Bronchial epithelial cell (primary cell): ENCODE measurements around the gene SLC9A2. TPM values are rescaled to one million over a fixed set of nuclear protein-coding genes. Genes with fewer than 3 reads are reported as not detected.

ENCODE experiments used
- DNase-seq: peaks from one replicate; pipeline ENCODE4 v3.0.0-alpha.2; 2010; ENCODE audit warnings: low read depth
- FAIRE-seq: peaks from 2 replicates; lab custom pipeline; 2011; peaks lifted over from hg19 to GRCh38; lab: Jason Lieb, UNC
- H3K27me3 ChIP-seq: 2 replicates; pipeline ENCODE4 v1.5.1; 2011; ENCODE audit warnings: low read length; ENCODE audit not compliant: control insufficient read depth, insufficient read depth
- H3K36me3 ChIP-seq: 2 replicates; pipeline ENCODE4 v1.5.1; 2011; ENCODE audit warnings: low read length; ENCODE audit not compliant: control insufficient read depth, insufficient read depth
- H3K4me3 ChIP-seq: 2 replicates; pipeline ENCODE4 v1.5.1; 2011; ENCODE audit warnings: mild to moderate bottlenecking, low read depth, low read length, control low read depth
- total RNA-seq: library from RNA; depleted of rRNA; stranded (reverse); fragments of >200 nt; gene quantifications from 2 replicates; pipeline ENCODE4 v1.2.1, GENCODE V29; 2014
- TF ChIP-seq, protein P1 (sequence below): IDR thresholded peaks from 2 replicates; pipeline ENCODE4 v1.5.1; 2011; ENCODE audit warnings: mild to moderate bottlenecking, moderate library complexity, low read length, control low read depth, inconsistent platforms; ENCODE audit not compliant: insufficient read depth, severe bottlenecking

The SLC9A2 gene
- total RNA-seq, 1 donor from 2014 or later, result under 0.01 TPM

DNA sequence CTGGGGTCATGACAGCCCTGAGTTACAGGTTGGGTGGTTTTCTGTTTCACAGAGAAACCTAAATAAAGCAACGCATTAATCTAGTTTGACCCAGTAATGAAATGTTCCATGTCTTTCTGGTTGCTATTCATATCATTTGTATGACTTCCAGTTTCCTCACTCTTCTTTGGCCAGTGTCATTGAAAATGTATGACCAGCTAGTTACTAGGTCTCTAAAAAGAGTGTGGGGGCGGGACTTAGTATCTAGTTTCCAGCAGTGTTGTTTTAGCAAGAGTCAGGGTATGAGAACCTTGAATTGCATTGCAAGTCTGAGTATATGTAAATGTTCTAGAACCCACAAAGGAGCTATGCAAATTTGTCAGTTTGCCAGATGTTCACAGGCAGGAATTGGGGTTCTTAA is 47.7 kb downstream of the SLC9A2 start:
- Histone ChIP-seq H3K4me3 (no peak overlapping the region), H3K36me3 (no peaks in the 10 kb centered on the region), H3K27me3 (no peaks in the 10 kb centered on the region)
- TF ChIP-seq, protein P1, sequence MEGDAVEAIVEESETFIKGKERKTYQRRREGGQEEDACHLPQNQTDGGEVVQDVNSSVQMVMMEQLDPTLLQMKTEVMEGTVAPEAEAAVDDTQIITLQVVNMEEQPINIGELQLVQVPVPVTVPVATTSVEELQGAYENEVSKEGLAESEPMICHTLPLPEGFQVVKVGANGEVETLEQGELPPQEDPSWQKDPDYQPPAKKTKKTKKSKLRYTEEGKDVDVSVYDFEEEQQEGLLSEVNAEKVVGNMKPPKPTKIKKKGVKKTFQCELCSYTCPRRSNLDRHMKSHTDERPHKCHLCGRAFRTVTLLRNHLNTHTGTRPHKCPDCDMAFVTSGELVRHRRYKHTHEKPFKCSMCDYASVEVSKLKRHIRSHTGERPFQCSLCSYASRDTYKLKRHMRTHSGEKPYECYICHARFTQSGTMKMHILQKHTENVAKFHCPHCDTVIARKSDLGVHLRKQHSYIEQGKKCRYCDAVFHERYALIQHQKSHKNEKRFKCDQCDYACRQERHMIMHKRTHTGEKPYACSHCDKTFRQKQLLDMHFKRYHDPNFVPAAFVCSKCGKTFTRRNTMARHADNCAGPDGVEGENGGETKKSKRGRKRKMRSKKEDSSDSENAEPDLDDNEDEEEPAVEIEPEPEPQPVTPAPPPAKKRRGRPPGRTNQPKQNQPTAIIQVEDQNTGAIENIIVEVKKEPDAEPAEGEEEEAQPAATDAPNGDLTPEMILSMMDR, result no peak
- FAIRE-seq (no peak), DNase-seq (peak; percentile 60)

DNA sequence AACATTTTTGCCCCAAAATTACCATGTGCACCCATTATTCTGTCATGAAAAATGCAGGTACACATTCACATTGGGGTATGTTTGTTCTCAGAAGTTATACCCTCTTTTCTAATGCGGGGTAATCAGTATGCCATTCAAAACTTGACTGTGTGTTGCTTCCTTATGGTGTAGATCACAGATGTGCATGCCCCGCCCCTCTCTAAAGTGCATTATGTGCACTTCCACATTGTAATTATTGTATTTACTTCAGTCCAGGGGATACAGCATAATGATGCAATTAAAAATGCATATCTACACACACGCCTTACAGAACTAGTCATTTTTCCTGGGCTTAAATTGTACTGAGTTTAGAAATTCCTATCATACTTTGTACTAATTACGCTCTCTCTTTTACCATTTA is 48.8 kb downstream of the SLC9A2 start:
- Histone ChIP-seq H3K4me3 (no peak overlapping the region), H3K36me3 (no peaks in the 10 kb centered on the region), H3K27me3 (no peaks in the 10 kb centered on the region)
- TF ChIP-seq, protein P1, result no peak
- FAIRE-seq (no peak), DNase-seq (no peak)

DNA sequence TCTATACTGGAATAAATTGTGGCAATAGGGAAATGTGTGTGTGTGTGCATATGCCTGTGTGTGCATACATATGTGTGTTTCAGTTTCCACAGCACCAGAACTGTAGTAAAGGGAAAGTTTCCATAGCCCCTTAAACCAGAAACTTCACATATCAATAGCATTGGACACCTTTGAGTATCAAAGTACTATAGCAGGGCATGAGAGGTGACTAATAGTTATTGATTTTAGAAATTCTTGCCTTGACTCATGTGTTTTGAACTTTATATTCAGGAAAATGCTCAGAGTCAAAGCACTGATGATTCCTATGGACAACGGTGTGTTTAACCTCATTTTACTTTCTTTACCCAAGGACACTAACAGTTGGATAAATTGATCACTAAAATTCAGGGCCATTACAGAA is 50.0 kb downstream of the SLC9A2 start:
- TF ChIP-seq, protein P1, result no peak
- DNase-seq, result no peak
- no peaks in the 10 kb centered on the region for H3K27me3 ChIP-seq
- H3K36me3 ChIP-seq, result no peaks in the 10 kb centered on the region
- no peak for FAIRE-seq
- H3K4me3 ChIP-seq, result no peak overlapping the region

DNA sequence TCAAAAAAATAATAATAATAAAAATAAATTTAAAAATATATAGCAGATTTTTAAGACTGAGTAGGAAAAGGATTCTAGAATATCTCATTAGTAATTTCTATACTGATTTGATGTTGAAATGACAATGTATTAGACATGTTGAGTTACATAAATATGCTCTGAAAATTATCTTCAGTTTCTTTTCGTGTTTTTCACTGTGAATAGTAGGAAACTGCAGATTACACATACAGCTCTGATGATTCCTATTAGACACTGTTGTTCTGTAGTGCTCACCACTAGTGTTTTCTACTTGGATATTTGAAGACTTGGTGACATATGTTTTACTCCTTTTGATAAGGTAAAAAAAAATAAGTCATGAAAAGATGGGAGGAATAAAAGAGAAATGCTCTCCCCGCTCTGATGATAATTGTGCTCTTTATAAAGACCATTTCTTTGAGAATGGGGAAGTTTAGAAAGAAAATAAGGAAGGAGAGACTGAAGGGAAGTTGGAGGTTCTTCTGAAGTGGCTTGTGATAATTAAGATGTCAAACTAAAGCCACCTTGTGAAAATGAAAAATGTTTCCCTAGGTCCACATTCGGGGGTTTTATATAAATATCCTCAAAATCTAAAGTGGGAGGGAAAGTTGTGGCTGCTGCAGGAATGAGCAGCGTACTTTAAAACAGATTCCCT is 52.9 kb downstream of the SLC9A2 start:
- no peak for DNase-seq
- no peaks in the 10 kb centered on the region for H3K36me3 ChIP-seq
- H3K4me3 ChIP-seq, result no peak overlapping the region
- H3K27me3 ChIP-seq, result no peaks in the 10 kb centered on the region
- FAIRE-seq, result no peak
- TF ChIP-seq, protein P1, result no peak

DNA sequence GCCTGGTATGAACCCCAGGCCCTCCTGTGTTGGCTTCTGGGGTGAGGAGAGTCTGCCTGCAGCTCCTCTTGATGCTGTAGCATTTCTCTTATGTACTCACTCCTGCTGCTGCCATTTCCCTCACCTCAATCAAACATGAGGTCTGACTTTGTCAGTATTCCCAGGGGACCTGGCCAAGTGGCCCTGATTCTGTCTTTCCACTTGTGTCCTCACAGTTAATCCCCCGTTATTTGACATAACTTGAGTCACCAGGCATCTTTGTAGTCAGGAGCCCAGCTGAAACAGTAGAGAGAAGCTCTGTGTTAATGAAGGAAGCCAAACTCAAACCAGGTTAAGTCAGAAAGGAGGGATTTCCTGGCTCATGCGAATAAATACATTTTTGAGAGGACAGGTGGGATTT is 55.0 kb downstream of the SLC9A2 start:
- no peaks in the 10 kb centered on the region for H3K27me3 ChIP-seq
- no peak overlapping the region for H3K4me3 ChIP-seq
- FAIRE-seq, result no peak
- DNase-seq, result no peak
- no peaks in the 10 kb centered on the region for H3K36me3 ChIP-seq
- TF ChIP-seq, protein P1, result no peak

DNA sequence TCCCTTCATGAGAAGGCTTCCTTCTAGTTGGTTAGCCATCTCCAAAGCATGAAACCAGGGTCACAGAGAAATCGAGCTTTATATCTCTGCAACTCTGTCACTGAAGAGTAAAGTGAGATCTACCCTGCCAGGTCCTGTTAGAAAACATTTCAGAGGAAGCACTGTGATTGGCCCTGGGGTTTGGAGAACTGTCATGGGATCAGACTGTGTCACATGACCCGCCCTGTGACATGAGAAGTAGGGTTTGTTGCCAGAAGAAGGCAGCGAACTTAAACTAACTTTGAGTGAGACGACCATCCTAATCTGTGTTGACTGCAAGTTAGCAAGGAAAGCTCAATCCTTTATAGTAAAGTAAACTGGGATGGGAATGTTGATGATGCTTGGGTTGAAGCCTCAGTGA is 55.5 kb downstream of the SLC9A2 start:
- Histone ChIP-seq H3K27me3 (no peaks in the 10 kb centered on the region), H3K36me3 (no peaks in the 10 kb centered on the region), H3K4me3 (no peak overlapping the region)
- no peak for FAIRE-seq
- TF ChIP-seq, protein P1, result no peak
- DNase-seq, result no peak
